Heart left ventricle (tissue), 13 donors: Measurements from ENCODE around the gene SEL1L2.

Source experiments
- CTCF ChIP-seq, 12 donors: fragments of 200-600 bp; sonication (generic) in 4 of 12; IDR thresholded peaks; one replicate each; pipeline versions ENCODE4 v1.5.0 to v1.8.0; 2018 to 2022; ENCODE audit warnings: antibody characterized with exemption in 12 of 12, mild to moderate bottlenecking in 5 of 12
- POLR2A ChIP-seq, 2 donors: fragments of 450-650 bp; IDR thresholded peaks; one replicate each; pipeline ENCODE4 v1.6.1; 2017; ENCODE audit warnings: antibody characterized with exemption in 2 of 2, mild to moderate bottlenecking in 2 of 2, moderate library complexity in 2 of 2
- donor health status: ischemic (EF 13 %, LVEDD 7.1; RV severe dilation, severe dysfunction).
- donor health status: DM: no; HTN: yes; CAD: no.
- donor health status: DM: no; HTN: no; CAD: no.
- donor health status: ischemic (EF 25% LVEDD 6.9; RV normal size, moderate dysfunction).
- donor health status: ischemic (EF 25% LVEDD 5.7; RV mildly dilated, moderate dysfunction).
- donor health status: ischemic (EF 35%, LVEDD 5.7; RV mildly dilated, moderate dysfunction).
- donor health status: nonischemic (EF 11% LVEDD 7.7; RV severe dilation, severe dysfunction).
- donor health status: DM: yes; HTN: yes; CAD: no.
- donor health status: PGD.
- donor health status: ischemic (EF 29% LVEDD 5.4; RV normal size, mild dysfunction).
- donor health status: nonischemic (EF 23%, LVEDD 6.1; RV moderate dilation, normal function).

GRCh38 chr20:13941031-13941430 lies 49.4 kb downstream of the SEL1L2 start:
- no peak for TF ChIP-seq CTCF (IDR thresholded peaks at IDR 0.05)
- TF ChIP-seq POLR2A (IDR thresholded peaks at IDR 0.05): no peak
